H1 (cell line): ENCODE data around the gene VPS54. TPM values are rescaled to one million over a fixed set of nuclear protein-coding genes. Genes with fewer than 3 reads are reported as not detected.

Experiments
- CTCF ChIA-PET: fragments of 300-600 bp; sonication (Branson Sonifier 250); formaldehyde crosslinking; loops from one replicate; lab custom pipeline; 2021; ENCODE audit not compliant: partially characterized antibody; lab: Charles Lee
- POLR2A ChIA-PET: fragments of 300-600 bp; sonication (Branson Sonifier 250); formaldehyde crosslinking; loops from one replicate; lab custom pipeline; 2021; ENCODE audit warnings: inconsistent platforms; ENCODE audit not compliant: partially characterized antibody; lab: Charles Lee
- DNase-seq, 2 experiments: peaks; one replicate each; pipeline versions ENCODE4 v3.0.0 to v3.0.0-alpha.2; 2010 to 2022; ENCODE audit warnings: low spot score in 2 of 2, low read depth in 1 of 2, mixed read lengths in 1 of 2
- FAIRE-seq: peaks from 2 replicates; lab custom pipeline; 2011; peaks lifted over from hg19 to GRCh38; lab: Jason Lieb, UNC
- H2AFZ ChIP-seq: 2 replicates; pipeline ENCODE4 v1.8.1; 2012; ENCODE audit warnings: low read length, inconsistent platforms
- H2AK5ac ChIP-seq: 2 replicates; pipeline ENCODE4 v1.6.1; 2013; ENCODE audit warnings: low read depth, low read length
- H2BK120ac ChIP-seq: replicated peaks from 2 replicates; pipeline ENCODE3; 2013; ENCODE audit warnings: low read depth, low read length, inconsistent platforms
- H2BK12ac ChIP-seq: 2 replicates; pipeline ENCODE4 v1.6.1; 2013; ENCODE audit warnings: low read depth, low read length
- H2BK15ac ChIP-seq: 2 replicates; pipeline ENCODE4 v1.6.1; 2013; ENCODE audit warnings: low read length
- H2BK20ac ChIP-seq: 2 replicates; pipeline ENCODE4 v1.6.1; 2013; ENCODE audit warnings: low read length
- H2BK5ac ChIP-seq: 2 replicates; pipeline ENCODE4 v1.6.1; 2013; ENCODE audit warnings: low read depth, low read length
- H3K14ac ChIP-seq: 2 replicates; pipeline ENCODE4 v1.6.1; 2013; ENCODE audit warnings: inconsistent platforms; ENCODE audit not compliant: insufficient read length
- H3K18ac ChIP-seq: 2 replicates; pipeline ENCODE4 v1.6.1; 2013; ENCODE audit warnings: low read length; ENCODE audit errors: extremely low read depth
- H3K23ac ChIP-seq: 2 replicates; pipeline ENCODE4 v1.6.1; 2013; ENCODE audit warnings: inconsistent platforms; ENCODE audit not compliant: insufficient read length
- H3K23me2 ChIP-seq: 2 replicates; pipeline ENCODE4 v1.6.1; 2013; ENCODE audit warnings: low read depth, low read length
- H3K27ac ChIP-seq: 2 replicates; pipeline ENCODE4 v1.6.1; 2011; ENCODE audit warnings: low read depth, low read length, inconsistent platforms
- H3K27me3 ChIP-seq, 4 experiments: replicated peaks in 1 of 4; 1 replicate in 1 of 4; 2 replicates in 3 of 4; pipeline versions ENCODE4 v1.6.1 to v1.8.1; 2011 to 2013; ENCODE audit warnings: low read length in 3 of 4, mild to moderate bottlenecking in 3 of 4, inconsistent platforms in 2 of 4, mixed read lengths in 2 of 4, moderate library complexity in 1 of 4; ENCODE audit not compliant: control insufficient read depth in 3 of 4, insufficient read depth in 3 of 4; ENCODE audit errors: extremely low read depth in 1 of 4
- H3K36me3 ChIP-seq, 4 experiments: 2 replicates each; pipeline versions ENCODE4 v1.6.1 to v1.8.1; 2011 to 2013; ENCODE audit warnings: mild to moderate bottlenecking in 4 of 4, low read length in 3 of 4, moderate library complexity in 2 of 4, control low read depth in 1 of 4, inconsistent platforms in 1 of 4; ENCODE audit not compliant: insufficient read depth in 4 of 4, control insufficient read depth in 2 of 4
- H3K4ac ChIP-seq: replicated peaks from 2 replicates; pipeline ENCODE3; 2013; ENCODE audit warnings: low read length, low read depth, mixed read lengths, inconsistent platforms; ENCODE audit not compliant: insufficient read length
- H3K4me1 ChIP-seq, 4 experiments: replicated peaks in 1 of 4; 1 replicate in 1 of 4; 2 replicates in 3 of 4; pipeline versions ENCODE4 v1.6.1 to v1.8.1; 2011 to 2013; ENCODE audit warnings: low read length in 3 of 4, inconsistent platforms in 2 of 4, mixed read lengths in 1 of 4; ENCODE audit not compliant: insufficient read depth in 4 of 4, control insufficient read depth in 3 of 4
- H3K4me2 ChIP-seq, 2 experiments: 2 replicates each; pipeline versions ENCODE4 v1.6.1 to v1.8.1; 2011 to 2013; ENCODE audit warnings: low read depth in 2 of 2, low read length in 2 of 2, control low read depth in 1 of 2, inconsistent platforms in 1 of 2, mild to moderate bottlenecking in 1 of 2; ENCODE audit not compliant: insufficient read depth in 1 of 2
- H3K4me3 ChIP-seq, 4 experiments: fragments of 200-600, 300-600 bp in 1 of 4; sonication (generic), shearing (Covaris generic), sonication (Bioruptor Twin) in 1 of 4; 2 replicates each; pipeline versions ENCODE4 v1.5.1 to v1.8.1; 2011 to 2016; ENCODE audit warnings: low read length in 4 of 4, low read depth in 3 of 4, control low read depth in 2 of 4, inconsistent platforms in 2 of 4, mild to moderate bottlenecking in 2 of 4, mixed read lengths in 1 of 4, moderate library complexity in 1 of 4; ENCODE audit not compliant: insufficient read depth in 2 of 4; ENCODE audit errors: extremely low read depth in 1 of 4
- H3K56ac ChIP-seq: replicated peaks from 2 replicates; pipeline ENCODE3; 2013; ENCODE audit warnings: low read depth, mild to moderate bottlenecking, mixed read lengths, low read length, inconsistent platforms; ENCODE audit not compliant: insufficient read length
- H3K79me1 ChIP-seq: 2 replicates; pipeline ENCODE4 v1.6.1; 2013; ENCODE audit warnings: low read depth, low read length, control low read depth
- H3K79me2 ChIP-seq, 2 experiments: 2 replicates each; pipeline versions ENCODE4 v1.6.1 to v1.8.1; 2012 to 2013; ENCODE audit warnings: low read length in 2 of 2, mild to moderate bottlenecking in 2 of 2, inconsistent platforms in 1 of 2; ENCODE audit not compliant: insufficient read depth in 2 of 2, control insufficient read depth in 1 of 2
- H3K9ac ChIP-seq, 4 experiments: replicated peaks in 1 of 4; 1 replicate in 1 of 4; 2 replicates in 3 of 4; pipeline versions ENCODE4 v1.6.1 to v1.8.1; 2011 to 2013; ENCODE audit warnings: low read depth in 3 of 4, low read length in 3 of 4, control low read depth in 2 of 4, mild to moderate bottlenecking in 2 of 4, moderate library complexity in 2 of 4, inconsistent platforms in 1 of 4; ENCODE audit errors: extremely low read depth in 1 of 4
- H3K9me3 ChIP-seq, 2 experiments: 2 replicates each; pipeline versions ENCODE4 v1.6.1 to v1.8.1; 2012 to 2013; ENCODE audit warnings: mild to moderate bottlenecking in 2 of 2, moderate library complexity in 2 of 2, control low read depth in 1 of 2, inconsistent platforms in 1 of 2, low read depth in 1 of 2, low read length in 1 of 2, mixed read lengths in 1 of 2; ENCODE audit not compliant: insufficient read depth in 2 of 2
- H4K20me1 ChIP-seq, 2 experiments: replicated peaks in 1 of 2; 2 replicates each; pipeline versions ENCODE3 to v1.8.1; 2011 to 2013; ENCODE audit warnings: inconsistent platforms in 2 of 2, low read length in 2 of 2, mild to moderate bottlenecking in 1 of 2; ENCODE audit not compliant: insufficient read depth in 2 of 2, control insufficient read depth in 1 of 2
- H4K5ac ChIP-seq: 2 replicates; pipeline ENCODE4 v1.6.1; 2013; ENCODE audit warnings: low read length, low read depth, mixed read lengths, inconsistent platforms; ENCODE audit not compliant: insufficient read length
- H4K8ac ChIP-seq: 2 replicates; pipeline ENCODE4 v1.8.0; 2013; ENCODE audit warnings: mild to moderate bottlenecking, moderate library complexity, low read length, inconsistent platforms; ENCODE audit not compliant: insufficient read depth; ENCODE audit errors: extremely low read depth
- H4K91ac ChIP-seq: replicated peaks from 2 replicates; pipeline ENCODE3; 2013; ENCODE audit warnings: low read length, mixed read lengths, inconsistent platforms; ENCODE audit not compliant: insufficient read length
- CEBPB ChIP-seq: IDR thresholded peaks from 2 replicates; pipeline ENCODE4 v1.6.1; 2012; ENCODE audit warnings: low read depth, low read length
- CREB1 ChIP-seq: IDR thresholded peaks from 2 replicates; pipeline ENCODE4 v1.6.1; 2012; ENCODE audit warnings: inconsistent platforms
- FOSL1 ChIP-seq: IDR thresholded peaks from 2 replicates; pipeline ENCODE4 v1.6.1; 2011; ENCODE audit warnings: mild to moderate bottlenecking, low read depth, low read length, moderate library complexity; ENCODE audit not compliant: insufficient read depth
- GTF2F1 ChIP-seq: IDR thresholded peaks from 2 replicates; pipeline ENCODE4 v1.6.1; 2012; ENCODE audit warnings: low read depth, low read length, improper control_type of control experiment, borderline replicate concordance
- HDAC2 ChIP-seq, 2 experiments: fragments of 300-600 bp in 1 of 2; sonication (generic) in 1 of 2; IDR thresholded peaks; 2 replicates each; pipeline ENCODE4 v1.6.1; 2011 to 2012; ENCODE audit warnings: low read depth in 2 of 2, low read length in 2 of 2, mild to moderate bottlenecking in 2 of 2, moderate library complexity in 2 of 2, borderline replicate concordance in 1 of 2, inconsistent platforms in 1 of 2
- JUND ChIP-seq: IDR thresholded peaks from 2 replicates; pipeline ENCODE4 v1.6.1; 2011; ENCODE audit warnings: mild to moderate bottlenecking, improper control_type of control experiment, low read length
- NRF1 ChIP-seq: IDR thresholded peaks from 2 replicates; pipeline ENCODE4 v1.6.1; 2011; ENCODE audit warnings: mild to moderate bottlenecking, low read depth, low read length, improper control_type of control experiment
- RBBP5 ChIP-seq: IDR thresholded peaks from 2 replicates; pipeline ENCODE4 v1.7.1; 2012; ENCODE audit warnings: low read depth, mild to moderate bottlenecking, inconsistent platforms, low read length, moderate library complexity, borderline replicate concordance
- YY1 ChIP-seq: IDR thresholded peaks from 2 replicates; pipeline ENCODE4 v1.6.1; 2011; ENCODE audit warnings: low read depth, mild to moderate bottlenecking, low read length
- ZNF274 ChIP-seq: IDR thresholded peaks from 2 replicates; pipeline ENCODE4 v1.7.0; 2012; ENCODE audit warnings: low read length, borderline replicate concordance; ENCODE audit errors: extremely low read depth
- WGBS, 2 experiments: shearing (Covaris generic) in 1 of 2; methylation state at CpG; one replicate each; pipeline versions ENCODE4 v1.1.6 to v1.1.7; 2013 to 2015; ENCODE audit warnings: low lambda C conversion rate in 2 of 2, mixed read lengths in 2 of 2, inconsistent platforms in 1 of 2, low coverage in 1 of 2, missing lambda C conversion rate in 1 of 2; ENCODE audit not compliant: insufficient replicate concordance in 2 of 2, insufficient coverage in 1 of 2, insufficient read length in 1 of 2; ENCODE audit errors: extremely low coverage in 1 of 2, missing lambda C conversion rate in 1 of 2; 5-methylcytosine and 5-hydroxymethylcytosine counted together
- polyA plus RNA-seq, 7 experiments: library from polyadenylated mRNA; depleted of rRNA in 3 of 7; stranded (reverse) in 5 of 7; unstranded in 2 of 7; fragments of >200 nt in 5 of 7; fragments of 200-250 nt in 2 of 7; gene quantifications; 1 replicate in 5 of 7; 2 replicates in 1 of 7; 4 replicates in 1 of 7; pipeline versions ENCODE4 v1.2.1 to v1.2.3, GENCODE V29; 2011 to 2013; ENCODE audit warnings: missing spikeins in 2 of 7, mixed read lengths in 2 of 7
- total RNA-seq: library from RNA; stranded (reverse); fragmentation: NEBNext Ultra II Directional; extraction: Animal tissue kit (Norgen Biotek cat#: 25700); gene quantifications from 2 replicates; pipeline ENCODE4 v1.2.1, GENCODE V29; 2021
- TF ChIP-seq, protein P1 (sequence below): IDR thresholded peaks from 2 replicates; pipeline ENCODE4 v1.6.1; 2011; ENCODE audit warnings: low read length, improper control_type of control experiment

The VPS54 gene
- total and polyA plus RNA-seq, 2 of the 8 experiments (the other 6 are each of a cell fraction or from before 2014, with no cell fraction given), result 3.6 to 13.2 TPM

- no peak for FAIRE-seq
- Histone ChIP-seq H3K23ac (no peak overlapping the region), H3K9me3 (no peaks in the 10 kb centered on the region), H3K4me3 (no peak overlapping the region), H3K4me2 (no peak overlapping the region), H4K5ac (no peak overlapping the region), H3K23me2 (no peaks in the 10 kb centered on the region), H3K18ac (no peak overlapping the region), H2BK120ac (no peak overlapping the region), H3K79me1 (no peaks in the 10 kb centered on the region), H3K27ac (no peak overlapping the region), H2AFZ (no peak overlapping the region), H4K8ac (no peak overlapping the region), H3K36me3 (no peaks in the 10 kb centered on the region), H2BK20ac (no peak overlapping the region), H2BK5ac (no peak overlapping the region), H3K79me2 (no peaks in the 10 kb centered on the region), H4K91ac (no peak overlapping the region), H3K9ac (no peak overlapping the region), H3K4me1 (peaks cover 0 to 7% (median 1%) of the 10 kb centered on the region in 4 experiments; a peak in 3 of 7 replicates), H3K27me3 (no peaks in the 10 kb centered on the region), H3K56ac (no peak overlapping the region), H2BK15ac (no peak overlapping the region), H3K4ac (no peak overlapping the region), H2BK12ac (no peak overlapping the region), H4K20me1 (no peaks in the 10 kb centered on the region), H3K14ac (no peak overlapping the region), H2AK5ac (no peak overlapping the region)
- TF ChIP-seq, protein P1, sequence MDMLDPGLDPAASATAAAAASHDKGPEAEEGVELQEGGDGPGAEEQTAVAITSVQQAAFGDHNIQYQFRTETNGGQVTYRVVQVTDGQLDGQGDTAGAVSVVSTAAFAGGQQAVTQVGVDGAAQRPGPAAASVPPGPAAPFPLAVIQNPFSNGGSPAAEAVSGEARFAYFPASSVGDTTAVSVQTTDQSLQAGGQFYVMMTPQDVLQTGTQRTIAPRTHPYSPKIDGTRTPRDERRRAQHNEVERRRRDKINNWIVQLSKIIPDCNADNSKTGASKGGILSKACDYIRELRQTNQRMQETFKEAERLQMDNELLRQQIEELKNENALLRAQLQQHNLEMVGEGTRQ, result no peak
- TF ChIP-seq CREB1, result no peak
- no peak for TF ChIP-seq GTF2F1
- no peak for TF ChIP-seq NRF1
- TF ChIP-seq CEBPB, result no peak
- no peak for TF ChIP-seq FOSL1
- TF ChIP-seq HDAC2 (IDR thresholded peaks at IDR 0.05; ENCODE audit: borderline replicate concordance in 1 of 2, low read depth in 2 of 2, low read length in 2 of 2), result no peak
- no peak for TF ChIP-seq RBBP5
- TF ChIP-seq YY1, result no peak
- TF ChIP-seq ZNF274, result no peak
- no peak for TF ChIP-seq JUND
- ChIA-PET CTCF (interaction anchor here (1.0 to 1.3 kb wide), 3 partner anchors 13 to 292 kb away, joined by 3 read pairs; no protein-coding TSS in a partner anchor), POLR2A (interaction anchor here (1.2 kb wide), 1 partner anchor 9 kb away, joined by 3 read pairs; no protein-coding TSS in a partner anchor)
- 87% methylated on average over 5 of the region's 5 CpGs; no CpG with 5 or more reads in 1 of the 2 experiments for WGBS, 2 experiments
- no peak for DNase-seq
Observed at GRCh38 chr2:64036034-64036705, 16.9 kb upstream of the VPS54 start.
